OCI-LY3 (cell line): ENCODE data around the gene PRDM2.
A peak's percentile ranks its signal among the peaks of the same experiment; 100 is the strongest.

Experiments
- H2AFZ ChIP-seq: fragments of 200-600, 300-600 bp; shearing (Covaris generic); 2 replicates; pipeline ENCODE4 v1.6.0; 2014; ENCODE audit warnings: antibody characterized with exemption, low read depth, low read length
- H3K27ac ChIP-seq: fragments of 200-600, 300-600 bp; sonication (generic); 2 replicates; pipeline ENCODE4 v1.5.1; 2014; ENCODE audit warnings: mild to moderate bottlenecking, low read length, moderate library complexity, mixed read lengths
- H3K27me3 ChIP-seq: fragments of 200-600, 300-600 bp; sonication (generic); 2 replicates; pipeline ENCODE4 v1.6.1; 2014; ENCODE audit warnings: low read depth, low read length, mixed read lengths
- H3K36me3 ChIP-seq: fragments of 200-600, 300-600 bp; sonication (generic); replicated peaks from 2 replicates; pipeline ENCODE3; 2014; ENCODE audit warnings: low read depth, low read length, mixed read lengths
- H3K4me1 ChIP-seq: fragments of 300-600, 200-600 bp; sonication (generic); 2 replicates; pipeline ENCODE4 v1.6.1; 2014; ENCODE audit warnings: low read length, mixed read lengths
- H3K4me2 ChIP-seq: fragments of 200-600, 300-600 bp; sonication (generic); 2 replicates; pipeline ENCODE4 v1.6.1; 2014; ENCODE audit warnings: low read length, mixed read lengths
- H3K4me3 ChIP-seq: fragments of 300-600, 200-600 bp; sonication (generic); 2 replicates; pipeline ENCODE4 v1.5.1; 2014; ENCODE audit warnings: antibody characterized with exemption, mild to moderate bottlenecking, low read length, moderate library complexity
- H3K79me2 ChIP-seq: fragments of 300-600, 200-600 bp; shearing (Covaris generic); 2 replicates; pipeline ENCODE4 v1.6.1; 2014; ENCODE audit warnings: mild to moderate bottlenecking, low read length, mixed read lengths
- H3K9ac ChIP-seq: fragments of 300-600, 200-600 bp; shearing (Covaris generic); 2 replicates; pipeline ENCODE4 v1.6.0; 2014; ENCODE audit warnings: mild to moderate bottlenecking, low read length, moderate library complexity
- H3K9me3 ChIP-seq: fragments of 200-600, 300-600 bp; shearing (Covaris generic); 2 replicates; pipeline ENCODE4 v1.6.1; 2014; ENCODE audit warnings: low read length, mixed read lengths; ENCODE audit not compliant: insufficient read depth
- H4K20me1 ChIP-seq: fragments of 200-600, 300-600 bp; sonication (generic); 2 replicates; pipeline ENCODE4 v1.6.1; 2016; ENCODE audit warnings: low read length, mixed read lengths; ENCODE audit not compliant: insufficient read depth
- CTCF ChIP-seq: fragments of 200-600, 300-600 bp; sonication (generic); IDR thresholded peaks from 2 replicates; pipeline ENCODE4 v1.5.1; 2014; ENCODE audit warnings: antibody characterized with exemption, low read length, low read depth
- EZH2phosphoT487 ChIP-seq: fragments of 200-600 bp; shearing (Covaris generic); IDR thresholded peaks from 2 replicates; pipeline ENCODE4 v1.6.1; 2018; ENCODE audit warnings: antibody characterized with exemption, mixed run types, low read depth

PRDM2 gene

GRCh38 chr1:13760921-13761320, 60.9 kb downstream of the PRDM2 start:
- Histone ChIP-seq H3K27ac (no peak overlapping the region), H2AFZ (no peak overlapping the region), H3K4me1 (peaks cover 61% of the 10 kb centered on the region), H3K9ac (no peak overlapping the region), H3K4me3 (no peak overlapping the region), H3K9me3 (no peaks in the 10 kb centered on the region), H3K36me3 (peaks cover 15% of the 10 kb centered on the region), H3K27me3 (no peaks in the 10 kb centered on the region), H3K4me2 (no peak overlapping the region), H4K20me1 (peaks cover 97% of the 10 kb centered on the region), H3K79me2 (peaks cover 100% of the 10 kb centered on the region)
- TF ChIP-seq CTCF: no peak
- no peak for TF ChIP-seq EZH2phosphoT487

GRCh38 chr1:13761883-13762282, 61.9 kb downstream of the PRDM2 start:
- H3K79me2 ChIP-seq: peaks cover 100% of the 10 kb centered on the region
- H3K4me3 ChIP-seq: no peak overlapping the region
- H3K36me3 ChIP-seq: peaks cover 17% of the 10 kb centered on the region
- TF ChIP-seq EZH2phosphoT487 (no peak), CTCF (no peak)
- H3K27me3 ChIP-seq: no peaks in the 10 kb centered on the region
- H3K4me1 ChIP-seq: peaks cover 55% of the 10 kb centered on the region
- H3K4me2 ChIP-seq: no peak overlapping the region
- H4K20me1 ChIP-seq: peaks cover 98% of the 10 kb centered on the region
- H2AFZ ChIP-seq: no peak overlapping the region
- H3K9ac ChIP-seq: no peak overlapping the region
- no peak overlapping the region for H3K27ac ChIP-seq
- H3K9me3 ChIP-seq: no peaks in the 10 kb centered on the region

GRCh38 chr1:13762642-13763041, 62.7 kb downstream of the PRDM2 start:
- Histone ChIP-seq H2AFZ (no peak overlapping the region), H4K20me1 (peaks cover 97% of the 10 kb centered on the region), H3K27ac (no peak overlapping the region), H3K4me3 (no peak overlapping the region), H3K4me1 (peaks cover 49% of the 10 kb centered on the region), H3K79me2 (peaks cover 100% of the 10 kb centered on the region), H3K9ac (no peak overlapping the region), H3K27me3 (no peaks in the 10 kb centered on the region), H3K4me2 (peak overlapping the region; percentile 23), H3K9me3 (no peaks in the 10 kb centered on the region), H3K36me3 (peaks cover 14% of the 10 kb centered on the region)
- TF ChIP-seq CTCF (no peak), EZH2phosphoT487 (no peak)

GRCh38 chr1:13763222-13763621, 63.2 kb downstream of the PRDM2 start:
- H3K4me1 ChIP-seq: peaks cover 49% of the 10 kb centered on the region
- TF ChIP-seq EZH2phosphoT487 (no peak), CTCF (no peak)
- H3K36me3 ChIP-seq: peaks cover 14% of the 10 kb centered on the region
- peaks cover 95% of the 10 kb centered on the region for H4K20me1 ChIP-seq
- H3K4me2 ChIP-seq: peak overlapping the region; percentile 23; the same call in 1 of the 2 replicates
- no peak overlapping the region for H3K4me3 ChIP-seq
- H3K27ac ChIP-seq: no peak overlapping the region
- H3K27me3 ChIP-seq: no peaks in the 10 kb centered on the region
- H3K9ac ChIP-seq: no peak overlapping the region
- H2AFZ ChIP-seq: no peak overlapping the region
- H3K79me2 ChIP-seq: peaks cover 100% of the 10 kb centered on the region
- no peaks in the 10 kb centered on the region for H3K9me3 ChIP-seq
